HEK293 (cell line): ENCODE measurements around the gene USP36.

Experiments used
- CTCF ChIA-PET: fragments of 350-600 bp; formaldehyde crosslinking; extraction: SDS; loops from one replicate; lab custom pipeline; 2021; ENCODE audit warnings: antibody characterized with exemption; lab: Yijun Ruan, JAX
- POLR2A ChIA-PET: fragments of 300-600 bp; formaldehyde crosslinking; extraction: SDS; loops from one replicate; lab custom pipeline; 2020; ENCODE audit warnings: antibody characterized with exemption, inconsistent platforms; lab: Yijun Ruan, JAX
- H3K27ac ChIP-seq: fragments of 200-500 bp; sonication (Bioruptor generic); 2 replicates; pipeline ENCODE4 v1.5.1; 2014; ENCODE audit warnings: low read depth, low read length, control low read depth, inconsistent platforms; ENCODE audit errors: extremely low read depth
- H3K36me3 ChIP-seq, 2 experiments: fragments of 200-500 bp in 1 of 2; sonication (Bioruptor generic) in 1 of 2; 1 replicate in 1 of 2; 2 replicates in 1 of 2; pipeline ENCODE4 v1.5.1; 2014 to 2017; ENCODE audit warnings: inconsistent platforms in 2 of 2, low read length in 2 of 2; ENCODE audit not compliant: control insufficient read depth in 2 of 2, insufficient read depth in 1 of 2
- H3K4me1 ChIP-seq: fragments of 200-500 bp; sonication (Bioruptor generic); 2 replicates; pipeline ENCODE4 v1.5.1; 2014; ENCODE audit warnings: mild to moderate bottlenecking, low read length, inconsistent platforms; ENCODE audit not compliant: control insufficient read depth, insufficient read depth
- H3K4me3 ChIP-seq: 2 replicates; pipeline ENCODE4 v1.5.1; 2011; ENCODE audit warnings: low read depth, mild to moderate bottlenecking, control low read depth, low read length, moderate library complexity
- H3K9me3 ChIP-seq: fragments of 200-500 bp; sonication (Bioruptor generic); 2 replicates; pipeline ENCODE4 v1.5.1; 2014; ENCODE audit warnings: low read depth, low read length, inconsistent platforms; ENCODE audit not compliant: control insufficient read depth, insufficient read depth
- GLI2 ChIP-seq: fragments of 450-650 bp; formaldehyde crosslinking; IDR thresholded peaks from 2 replicates; pipeline ENCODE4; 2017; ENCODE audit warnings: missing biosample characterization, missing genetic modification characterization, low read depth, borderline replicate concordance
- KLF1 ChIP-seq: fragments of 450-650 bp; formaldehyde crosslinking; IDR thresholded peaks from 2 replicates; pipeline ENCODE4 v1.5.1; 2016; ENCODE audit warnings: missing biosample characterization, missing genetic modification characterization
- KLF7 ChIP-seq: fragments of 450-650 bp; formaldehyde crosslinking; IDR thresholded peaks from 2 replicates; pipeline ENCODE4 v1.5.1; 2016; ENCODE audit warnings: missing biosample characterization, missing genetic modification characterization, borderline replicate concordance
- PRDM6 ChIP-seq: fragments of 450-650 bp; formaldehyde crosslinking; IDR thresholded peaks from 2 replicates; pipeline ENCODE4 v1.5.1; 2017; ENCODE audit warnings: missing biosample characterization, missing genetic modification characterization
- ZBTB11 ChIP-seq: fragments of 450-650 bp; formaldehyde crosslinking; conservative IDR thresholded peaks from 2 replicates; pipeline ENCODE4 v1.5.1; 2016; ENCODE audit warnings: low read depth, missing biosample characterization, missing genetic modification characterization
- ZBTB48 ChIP-seq: fragments of 450-650 bp; formaldehyde crosslinking; IDR thresholded peaks from 2 replicates; pipeline ENCODE4 v1.5.1; 2016; ENCODE audit warnings: missing biosample characterization, missing genetic modification characterization
- ZFP37 ChIP-seq: fragments of 450-650 bp; formaldehyde crosslinking; IDR thresholded peaks from 2 replicates; pipeline ENCODE4 v1.5.1; 2016; ENCODE audit warnings: missing biosample characterization, missing genetic modification characterization
- ZIC2 ChIP-seq: fragments of 450-650 bp; formaldehyde crosslinking; IDR thresholded peaks from 2 replicates; pipeline ENCODE4 v1.5.1; 2016; ENCODE audit warnings: missing biosample characterization, missing genetic modification characterization
- ZNF112 ChIP-seq: fragments of 450-650 bp; formaldehyde crosslinking; IDR thresholded peaks from 2 replicates; pipeline ENCODE4 v1.5.0; 2017; ENCODE audit warnings: missing biosample characterization, missing genetic modification characterization
- ZNF140 ChIP-seq: fragments of 450-650 bp; formaldehyde crosslinking; IDR thresholded peaks from 2 replicates; pipeline ENCODE4 v1.5.1; 2016; ENCODE audit warnings: missing biosample characterization, missing genetic modification characterization
- ZNF16 ChIP-seq: fragments of 450-650 bp; formaldehyde crosslinking; IDR thresholded peaks from 2 replicates; pipeline ENCODE4 v1.5.1; 2016; ENCODE audit warnings: low read depth, missing biosample characterization, missing genetic modification characterization
- ZNF221 ChIP-seq: fragments of 450-650 bp; formaldehyde crosslinking; IDR thresholded peaks from 2 replicates; pipeline ENCODE4 v1.5.1; 2017; ENCODE audit warnings: missing biosample characterization, missing genetic modification characterization, borderline replicate concordance
- ZNF302 ChIP-seq: fragments of 450-650 bp; formaldehyde crosslinking; IDR thresholded peaks from 2 replicates; pipeline ENCODE4 v1.5.1; 2016; ENCODE audit warnings: missing biosample characterization, missing genetic modification characterization, low read depth
- ZNF341 ChIP-seq: fragments of 450-650 bp; formaldehyde crosslinking; IDR thresholded peaks from 2 replicates; pipeline ENCODE4; 2016; ENCODE audit warnings: low read depth, missing biosample characterization, missing genetic modification characterization
- ZNF366 ChIP-seq: fragments of 450-650 bp; formaldehyde crosslinking; conservative IDR thresholded peaks from 2 replicates; pipeline ENCODE4 v1.5.1; 2016; ENCODE audit warnings: missing biosample characterization, missing genetic modification characterization
- ZNF37A ChIP-seq: fragments of 450-650 bp; IDR thresholded peaks from 2 replicates; pipeline ENCODE4 v1.5.1; 2018; ENCODE audit warnings: missing biosample characterization, missing genetic modification characterization
- ZNF394 ChIP-seq: fragments of 450-650 bp; formaldehyde crosslinking; IDR thresholded peaks from 2 replicates; pipeline ENCODE4 v1.5.1; 2016; ENCODE audit warnings: missing biosample characterization, missing genetic modification characterization, mild to moderate bottlenecking, moderate library complexity, borderline replicate concordance
- ZNF48 ChIP-seq: fragments of 450-650 bp; formaldehyde crosslinking; IDR thresholded peaks from 2 replicates; pipeline ENCODE4 v1.5.1; 2016; ENCODE audit warnings: missing biosample characterization, missing genetic modification characterization
- ZNF677 ChIP-seq: fragments of 450-650 bp; IDR thresholded peaks from 2 replicates; pipeline ENCODE4 v1.5.0; 2018; ENCODE audit warnings: missing biosample characterization, mild to moderate bottlenecking, missing genetic modification characterization, moderate library complexity
- ZNF792 ChIP-seq: fragments of 450-650 bp; formaldehyde crosslinking; IDR thresholded peaks from 2 replicates; pipeline ENCODE4 v1.5.1; 2016; ENCODE audit warnings: missing biosample characterization, missing genetic modification characterization
- TF ChIP-seq, protein P1 (sequence below): fragments of 450-650 bp; formaldehyde crosslinking; IDR thresholded peaks from 2 replicates; pipeline ENCODE4 v1.5.1; 2016; ENCODE audit warnings: missing biosample characterization, missing genetic modification characterization, borderline replicate concordance
- TF ChIP-seq, protein P2 (sequence below): fragments of 450-650 bp; formaldehyde crosslinking; IDR thresholded peaks from 2 replicates; pipeline ENCODE4 v1.5.1; 2016; ENCODE audit warnings: missing biosample characterization, missing genetic modification characterization, low read depth
- TF ChIP-seq, protein P3 (sequence below): fragments of 450-650 bp; formaldehyde crosslinking; IDR thresholded peaks from 2 replicates; pipeline ENCODE4 v1.5.1; 2016; ENCODE audit warnings: missing biosample characterization, missing genetic modification characterization

The USP36 gene

GRCh38 chr17:78819402-78819801 is 21.2 kb downstream of the USP36 start:
- ChIA-PET POLR2A (no interaction called here), CTCF (interaction anchor here (0.6 to 1.2 kb wide), 6 partner anchors 8 to 322 kb away, joined by 3 to 7 read pairs (median 3); no protein-coding TSS in a partner anchor)
- no peak overlapping the region for H3K27ac ChIP-seq
- H3K9me3 ChIP-seq, result no peaks in the 10 kb centered on the region
- no peak overlapping the region for H3K4me3 ChIP-seq
- H3K36me3 ChIP-seq, result peaks cover 70 to 97% of the 10 kb centered on the region in 2 experiments
- TF ChIP-seq ZNF341 (tag by site-specific recombination), result no peak
- no peak for TF ChIP-seq GLI2 (tag by site-specific recombination)
- TF ChIP-seq KLF1 (tag by site-specific recombination), result no peak
- TF ChIP-seq, protein P1, sequence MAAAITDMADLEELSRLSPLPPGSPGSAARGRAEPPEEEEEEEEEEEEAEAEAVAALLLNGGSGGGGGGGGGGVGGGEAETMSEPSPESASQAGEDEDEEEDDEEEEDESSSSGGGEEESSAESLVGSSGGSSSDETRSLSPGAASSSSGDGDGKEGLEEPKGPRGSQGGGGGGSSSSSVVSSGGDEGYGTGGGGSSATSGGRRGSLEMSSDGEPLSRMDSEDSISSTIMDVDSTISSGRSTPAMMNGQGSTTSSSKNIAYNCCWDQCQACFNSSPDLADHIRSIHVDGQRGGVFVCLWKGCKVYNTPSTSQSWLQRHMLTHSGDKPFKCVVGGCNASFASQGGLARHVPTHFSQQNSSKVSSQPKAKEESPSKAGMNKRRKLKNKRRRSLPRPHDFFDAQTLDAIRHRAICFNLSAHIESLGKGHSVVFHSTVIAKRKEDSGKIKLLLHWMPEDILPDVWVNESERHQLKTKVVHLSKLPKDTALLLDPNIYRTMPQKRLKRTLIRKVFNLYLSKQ (tag by site-specific recombination), result no peak
- TF ChIP-seq ZNF140 (tag by site-specific recombination), result no peak
- no peak for TF ChIP-seq ZNF37A (tag by site-specific recombination)
- TF ChIP-seq ZNF366 (tag by site-specific recombination), result no peak
- TF ChIP-seq ZBTB11 (tag by site-specific recombination), result no peak
- no peaks in the 10 kb centered on the region for H3K4me1 ChIP-seq

DNA sequence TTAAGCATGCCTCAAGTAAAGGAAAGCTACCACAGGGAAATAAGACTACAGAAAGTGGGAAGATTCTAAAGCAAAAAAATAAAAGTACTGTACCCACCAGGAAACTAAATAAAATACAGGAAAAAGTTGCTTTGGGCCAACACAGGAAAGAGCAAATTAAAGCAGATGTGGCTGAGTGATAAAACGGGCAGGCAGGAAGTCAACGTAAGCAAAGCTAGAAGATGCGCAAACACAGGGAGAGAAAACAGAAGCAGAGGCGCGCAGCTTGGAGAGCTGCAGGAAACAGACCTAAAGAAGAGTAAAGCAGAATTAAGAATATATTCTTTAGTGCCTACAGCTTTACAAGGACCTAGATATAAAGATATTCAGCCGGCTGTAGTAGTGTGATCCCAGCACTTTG is 21.7 kb downstream of the USP36 start:
- Histone ChIP-seq H3K4me1 (no peaks in the 10 kb centered on the region), H3K9me3 (no peaks in the 10 kb centered on the region), H3K36me3 (peaks cover 70 to 97% of the 10 kb centered on the region in 2 experiments), H3K4me3 (no peak overlapping the region), H3K27ac (no peak overlapping the region)
- ChIA-PET POLR2A (no interaction called here), CTCF (interaction anchor here (0.6 to 1.2 kb wide), 5 partner anchors 8 to 322 kb away, joined by 3 to 7 read pairs (median 3); no protein-coding TSS in a partner anchor)
- no peak for TF ChIP-seq ZNF677
- TF ChIP-seq PRDM6 (tag by site-specific recombination), result no peak
- TF ChIP-seq ZNF16 (tag by site-specific recombination), result no peak
- TF ChIP-seq ZNF48 (tag by site-specific recombination), result no peak
- TF ChIP-seq ZNF302 (tag by site-specific recombination), result no peak
- TF ChIP-seq ZIC2 (tag by site-specific recombination), result no peak
- TF ChIP-seq, protein P2, sequence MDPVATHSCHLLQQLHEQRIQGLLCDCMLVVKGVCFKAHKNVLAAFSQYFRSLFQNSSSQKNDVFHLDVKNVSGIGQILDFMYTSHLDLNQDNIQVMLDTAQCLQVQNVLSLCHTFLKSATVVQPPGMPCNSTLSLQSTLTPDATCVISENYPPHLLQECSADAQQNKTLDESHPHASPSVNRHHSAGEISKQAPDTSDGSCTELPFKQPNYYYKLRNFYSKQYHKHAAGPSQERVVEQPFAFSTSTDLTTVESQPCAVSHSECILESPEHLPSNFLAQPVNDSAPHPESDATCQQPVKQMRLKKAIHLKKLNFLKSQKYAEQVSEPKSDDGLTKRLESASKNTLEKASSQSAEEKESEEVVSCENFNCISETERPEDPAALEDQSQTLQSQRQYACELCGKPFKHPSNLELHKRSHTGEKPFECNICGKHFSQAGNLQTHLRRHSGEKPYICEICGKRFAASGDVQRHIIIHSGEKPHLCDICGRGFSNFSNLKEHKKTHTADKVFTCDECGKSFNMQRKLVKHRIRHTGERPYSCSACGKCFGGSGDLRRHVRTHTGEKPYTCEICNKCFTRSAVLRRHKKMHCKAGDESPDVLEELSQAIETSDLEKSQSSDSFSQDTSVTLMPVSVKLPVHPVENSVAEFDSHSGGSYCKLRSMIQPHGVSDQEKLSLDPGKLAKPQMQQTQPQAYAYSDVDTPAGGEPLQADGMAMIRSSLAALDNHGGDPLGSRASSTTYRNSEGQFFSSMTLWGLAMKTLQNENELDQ (tag by site-specific recombination), result no peak
- no peak for TF ChIP-seq ZNF341 (tag by site-specific recombination)
- TF ChIP-seq ZNF394 (tag by site-specific recombination), result no peak
- TF ChIP-seq ZNF792, result no peak
- no peak for TF ChIP-seq KLF7
- TF ChIP-seq ZFP37 (tag by site-specific recombination), result no peak
- TF ChIP-seq ZBTB48 (tag by site-specific recombination), result no peak
- no peak for TF ChIP-seq ZNF112 (tag by site-specific recombination)
- TF ChIP-seq ZNF221 (tag by site-specific recombination), result no peak
- TF ChIP-seq, protein P3, sequence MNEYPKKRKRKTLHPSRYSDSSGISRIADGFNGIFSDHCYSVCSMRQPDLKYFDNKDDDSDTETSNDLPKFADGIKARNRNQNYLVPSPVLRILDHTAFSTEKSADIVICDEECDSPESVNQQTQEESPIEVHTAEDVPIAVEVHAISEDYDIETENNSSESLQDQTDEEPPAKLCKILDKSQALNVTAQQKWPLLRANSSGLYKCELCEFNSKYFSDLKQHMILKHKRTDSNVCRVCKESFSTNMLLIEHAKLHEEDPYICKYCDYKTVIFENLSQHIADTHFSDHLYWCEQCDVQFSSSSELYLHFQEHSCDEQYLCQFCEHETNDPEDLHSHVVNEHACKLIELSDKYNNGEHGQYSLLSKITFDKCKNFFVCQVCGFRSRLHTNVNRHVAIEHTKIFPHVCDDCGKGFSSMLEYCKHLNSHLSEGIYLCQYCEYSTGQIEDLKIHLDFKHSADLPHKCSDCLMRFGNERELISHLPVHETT (tag by site-specific recombination), result no peak
